COLO668 (cell line): ENCODE measurements around the gene RNF121.
"Not testable (repeated sequence)": the region's sequence is repeated elsewhere in the genome, so short reads cannot be mapped to it uniquely, and the experiment has no call there.

Experiments used
- DNase-seq: peaks from one replicate; lab custom pipeline; 2025; ENCODE audit not compliant: unreplicated experiment; lab: John Stamatoyannopoulos, UW

Gene RNF121

GRCh38 chr11:71928737-71929443 lies at the start of gene RNF121:
TSS of gene RNF121 (plus strand) at chr11:71929046. CDS start at chr11:71929062, 16 bp downstream.
- peak; percentile 93 for DNase-seq

DNA sequence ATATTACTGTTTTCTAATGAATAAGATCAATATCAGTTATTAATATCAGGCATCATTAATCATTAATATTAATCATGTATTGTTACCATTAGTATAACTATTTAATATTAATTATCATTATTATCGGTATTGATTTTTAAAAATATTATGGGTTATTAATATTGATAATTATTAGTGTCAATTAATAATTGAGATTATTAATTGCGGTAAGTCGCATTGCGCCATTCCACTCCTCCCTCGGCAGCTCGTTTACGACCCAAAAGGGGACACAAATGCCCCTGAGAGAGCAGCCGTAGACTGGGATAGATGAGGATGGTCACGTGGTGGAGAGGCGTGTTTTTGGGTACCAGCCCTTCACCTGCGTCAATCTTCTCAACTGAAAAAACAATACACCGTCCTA lies 43.0 kb upstream of the RNF121 start:
- DNase-seq, result not testable (repeated sequence)

DNA sequence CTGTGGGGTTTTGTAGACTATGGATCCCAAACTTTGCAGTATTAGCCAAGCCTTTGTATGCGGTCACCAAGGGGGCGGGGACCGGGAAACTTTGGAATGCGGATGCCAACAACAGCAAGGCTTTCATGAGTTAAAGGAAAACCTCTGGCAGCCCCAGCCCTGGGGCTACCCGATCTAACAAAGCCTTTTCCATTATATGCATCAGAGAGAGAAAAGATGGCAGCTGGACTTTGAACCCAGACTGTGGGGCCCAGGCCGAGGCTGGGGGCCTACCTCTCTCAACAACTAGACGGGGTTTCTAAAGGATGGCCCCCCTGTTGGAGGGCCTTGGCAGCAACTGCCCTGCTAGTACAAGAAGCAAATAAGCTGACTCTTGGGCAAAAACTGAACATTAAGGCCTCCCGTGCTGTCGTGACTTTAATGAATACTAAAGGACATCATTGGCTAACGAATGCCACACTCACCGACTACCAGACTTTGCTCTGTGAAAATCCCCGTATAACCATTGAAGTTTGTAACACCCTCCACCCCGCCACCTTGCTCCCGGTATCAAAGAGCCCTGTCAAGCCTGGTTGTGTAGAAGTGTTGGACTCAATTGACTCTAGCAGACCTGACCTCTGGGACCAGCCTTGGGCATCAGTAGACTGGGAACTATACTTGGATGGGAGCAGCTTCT lies 40.4 kb upstream of the RNF121 start:
- DNase-seq, result not testable (repeated sequence)

DNA sequence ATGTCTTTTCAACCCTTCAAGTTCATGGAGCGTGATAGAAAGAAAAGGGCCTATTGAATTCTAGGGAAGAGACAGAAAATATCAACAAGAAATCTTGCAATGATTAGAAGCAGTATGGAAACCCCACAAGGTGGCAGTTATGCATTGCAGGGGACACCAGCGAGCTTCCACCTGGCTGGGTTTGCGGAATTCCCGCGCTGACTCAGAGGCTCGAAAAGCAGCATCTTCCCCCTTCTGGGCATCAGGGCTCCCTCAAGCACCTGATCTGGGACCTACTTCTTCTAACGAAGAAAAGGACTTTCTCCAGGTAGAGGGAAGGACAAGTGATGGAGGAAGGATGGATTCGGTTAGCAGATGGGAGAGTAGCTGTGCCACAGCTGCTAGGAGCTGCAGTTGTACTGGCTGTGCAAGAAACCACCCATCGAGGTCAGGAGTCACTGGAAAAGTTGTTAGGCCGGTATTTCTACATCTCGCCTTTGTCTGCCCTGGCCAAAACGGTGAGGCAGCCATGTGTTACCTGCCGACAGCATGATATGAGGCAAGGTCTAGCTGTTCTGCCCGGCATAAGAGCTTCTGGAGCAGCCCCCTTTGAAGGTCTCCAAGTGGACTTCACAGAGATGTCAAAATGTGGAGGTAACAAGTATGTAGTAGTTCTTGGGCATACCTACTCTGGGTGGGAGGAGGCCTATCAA lies 39.5 kb upstream of the RNF121 start:
- DNase-seq, result not testable (repeated sequence)

GRCh38 chr11:71895961-71896360 lies 32.9 kb upstream of the RNF121 start:
- no peak for DNase-seq

- not testable (repeated sequence) for DNase-seq
These were observed 27.7 kb upstream of the RNF121 start for GRCh38 chr11:71901137-71901536.

DNA sequence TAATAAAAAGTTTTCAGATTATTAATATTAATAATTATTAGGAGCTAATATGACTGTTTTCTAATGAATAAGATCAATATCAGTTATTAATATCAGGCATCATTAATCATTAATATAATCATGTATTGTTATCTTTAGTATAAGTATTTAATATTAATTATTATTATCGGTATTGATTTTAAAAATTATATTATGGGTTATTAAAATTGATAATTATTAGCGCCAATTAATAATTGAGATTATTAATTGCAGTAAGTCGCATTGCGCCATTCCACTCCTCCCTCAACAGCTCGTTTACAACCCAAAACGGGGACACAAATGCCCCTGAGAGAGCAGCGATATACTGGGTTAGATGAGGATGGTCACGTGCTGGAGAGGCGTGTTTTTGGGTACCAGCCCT lies 20.6 kb upstream of the RNF121 start:
- no peak for DNase-seq

DNA sequence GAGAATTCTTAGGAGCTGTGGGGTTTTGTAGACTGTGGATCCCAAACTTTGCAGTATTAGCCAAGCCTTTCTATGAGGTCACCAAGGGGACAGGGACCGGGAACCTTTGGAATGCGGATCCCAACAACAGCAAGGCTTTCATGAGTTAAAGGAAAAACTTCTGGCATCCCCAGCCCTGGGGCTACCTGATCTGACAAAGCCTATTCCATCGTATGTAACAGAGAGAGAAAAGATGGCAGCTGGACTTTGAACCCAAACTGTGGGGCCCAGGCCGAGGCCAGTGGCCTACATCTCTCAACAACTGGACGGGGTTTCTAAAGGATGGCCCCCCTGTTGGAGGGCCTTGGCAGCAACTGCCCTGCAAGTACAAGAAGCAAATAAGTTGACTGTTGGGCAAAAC lies 18.1 kb upstream of the RNF121 start:
- DNase-seq, result not testable (repeated sequence)

- DNase-seq, result not testable (repeated sequence)
These were observed 17.4 kb upstream of the RNF121 start for GRCh38 chr11:71911321-71911985.

DNA sequence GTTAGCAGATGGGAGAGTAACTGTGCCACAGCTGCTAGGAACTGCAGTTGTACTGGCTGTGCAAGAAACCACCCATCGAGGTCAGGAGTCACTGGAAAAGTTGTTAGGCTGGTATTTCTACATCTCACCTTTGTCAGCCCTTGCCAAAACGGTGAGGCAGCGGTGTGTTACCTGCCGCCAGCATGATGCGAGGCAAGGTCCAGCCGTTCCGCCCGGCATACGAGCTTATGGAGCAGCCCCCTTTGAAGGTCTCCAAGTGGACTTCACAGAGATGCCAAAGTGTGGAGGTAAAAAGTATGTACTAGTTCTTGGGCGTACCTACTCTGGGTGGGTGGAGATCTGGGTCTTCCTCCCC lies 16.9 kb upstream of the RNF121 start:
- DNase-seq, result not testable (repeated sequence)

DNA sequence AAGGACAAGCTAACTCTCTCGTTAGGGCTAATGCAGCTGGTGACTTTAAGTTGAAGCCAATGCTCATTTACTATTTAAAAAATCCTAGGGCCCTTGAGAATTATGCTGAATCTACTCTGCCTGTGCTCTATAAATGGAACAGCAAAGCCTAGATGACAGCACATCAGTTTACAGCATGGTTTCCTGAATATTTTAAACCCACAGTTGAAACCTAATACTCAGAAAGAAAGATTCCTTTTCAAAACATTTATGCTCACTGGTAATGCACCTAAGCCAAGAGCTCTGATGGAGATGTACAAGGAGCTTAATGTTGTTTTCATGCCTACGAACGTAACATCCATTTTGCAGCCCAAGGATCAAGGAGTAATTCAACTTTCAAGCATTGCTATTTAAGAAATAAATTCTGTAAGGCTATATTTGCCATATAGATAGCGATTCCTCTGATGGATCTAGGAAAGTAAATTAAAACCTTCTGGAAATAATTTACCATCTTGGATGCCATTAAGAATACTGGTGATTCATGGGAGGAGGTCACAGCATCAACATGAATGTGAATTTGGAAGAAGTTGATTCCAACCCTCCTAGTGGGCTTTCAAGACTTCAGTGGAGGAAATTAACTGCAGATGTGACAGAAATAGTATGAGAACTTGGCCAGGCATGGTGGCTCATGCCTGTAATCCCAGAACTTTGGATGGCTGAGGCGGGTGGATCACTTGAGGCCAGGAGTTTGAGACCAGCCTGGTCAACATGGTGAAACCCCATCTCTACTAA lies 14.9 kb upstream of the RNF121 start:
- no peak for DNase-seq

DNA sequence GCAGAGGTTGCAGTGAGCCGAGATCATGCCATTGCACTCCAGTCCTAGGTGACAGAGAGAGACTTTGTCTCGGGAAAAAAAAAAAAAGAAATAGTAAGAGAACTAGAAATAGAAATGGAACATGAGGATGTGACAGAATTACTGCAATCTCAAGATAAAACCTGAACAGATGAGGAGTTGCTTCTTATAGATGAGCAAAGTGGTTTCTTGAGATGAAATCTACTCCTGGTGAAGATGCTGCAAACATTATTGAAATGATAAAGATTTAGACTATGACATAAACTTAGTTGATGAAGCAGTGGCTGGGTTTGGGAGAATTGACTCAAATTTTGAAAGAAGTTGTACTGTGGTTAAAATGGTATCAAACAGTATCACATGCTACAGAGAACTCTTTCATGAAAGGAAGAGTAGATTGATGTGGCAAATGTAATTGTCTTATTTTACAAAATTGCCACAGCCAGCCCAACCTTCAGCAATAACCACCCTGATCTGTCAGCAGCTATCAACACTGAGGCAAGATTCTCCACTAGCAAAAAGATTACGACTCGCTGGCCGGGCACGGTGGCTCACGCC lies 14.1 kb upstream of the RNF121 start:
- no peak for DNase-seq

DNA sequence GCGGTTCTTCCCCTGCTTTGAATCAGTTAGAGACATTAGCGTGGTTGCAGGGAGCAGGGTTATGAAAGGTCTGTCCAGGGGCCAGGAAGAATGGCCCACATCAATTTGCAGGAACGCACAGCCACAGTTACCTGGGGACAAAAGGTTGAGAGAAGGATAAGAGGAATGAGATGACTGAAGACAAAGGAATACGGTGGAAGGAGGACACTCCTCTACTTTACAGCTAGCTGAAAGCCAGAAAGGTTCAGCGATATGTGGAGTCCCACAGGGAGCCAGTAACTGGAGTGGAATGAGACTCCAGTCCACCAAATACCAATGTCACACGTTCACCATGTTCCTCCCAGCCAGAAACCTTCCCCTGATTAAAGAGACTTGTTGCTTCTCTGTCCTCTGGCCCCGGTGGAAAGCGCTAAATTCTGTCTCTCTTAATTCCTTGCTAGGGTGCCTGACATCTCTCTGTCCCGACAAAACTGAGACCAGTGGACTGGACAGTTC lies 11.2 kb upstream of the RNF121 start:
- no peak for DNase-seq

DNA sequence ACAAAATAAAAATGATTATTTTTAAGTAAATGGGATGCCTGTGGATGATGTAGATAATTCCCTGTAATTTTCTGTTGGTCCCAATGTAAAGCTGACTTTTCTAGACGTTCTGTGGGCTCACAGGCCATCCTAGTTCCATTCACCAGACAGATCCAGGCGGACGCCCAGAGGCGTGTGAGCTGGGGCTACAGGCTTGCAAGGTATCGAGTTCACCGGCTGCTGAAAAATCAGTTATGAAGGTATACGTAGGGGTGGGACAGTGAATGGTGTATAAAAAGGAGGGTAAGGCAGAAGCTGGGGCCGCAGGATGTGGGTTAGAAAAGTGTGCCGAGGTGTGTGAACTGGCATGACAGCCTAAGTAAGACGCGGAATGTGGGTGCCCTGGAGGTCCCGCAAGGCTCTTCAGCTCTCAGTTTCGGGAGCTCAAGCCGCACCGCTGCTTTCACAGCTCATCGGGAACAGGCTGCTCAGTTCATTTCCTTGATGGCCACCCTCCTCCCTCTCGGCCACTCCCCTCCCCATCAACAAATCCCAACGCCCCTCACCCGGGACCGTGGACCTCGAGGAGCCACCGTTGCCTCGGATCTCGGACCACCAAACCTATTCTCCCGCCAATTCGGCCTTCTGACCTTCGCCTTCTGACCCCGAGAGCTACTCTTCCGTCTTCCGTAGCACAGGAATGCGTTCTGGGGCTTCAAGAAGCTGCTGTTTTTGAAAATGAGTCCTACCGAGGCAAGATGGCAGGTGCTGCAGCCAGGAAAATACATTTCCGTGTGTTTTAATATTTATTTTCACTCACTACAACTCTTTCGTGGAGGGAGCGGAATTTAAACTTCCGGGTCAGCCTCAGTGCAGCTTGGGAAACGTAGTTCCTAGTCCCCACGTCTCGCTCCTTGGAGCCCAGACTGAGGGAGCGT lies 768 bp upstream of the RNF121 start, which contains the start of gene XNDC1N:
TSS of gene XNDC1N (minus strand) at position 775 of the 917 bp plus-strand sequence. CDS start 5,241 bp downstream, outside the sequence.
- peak; percentile 83 for DNase-seq

DNA sequence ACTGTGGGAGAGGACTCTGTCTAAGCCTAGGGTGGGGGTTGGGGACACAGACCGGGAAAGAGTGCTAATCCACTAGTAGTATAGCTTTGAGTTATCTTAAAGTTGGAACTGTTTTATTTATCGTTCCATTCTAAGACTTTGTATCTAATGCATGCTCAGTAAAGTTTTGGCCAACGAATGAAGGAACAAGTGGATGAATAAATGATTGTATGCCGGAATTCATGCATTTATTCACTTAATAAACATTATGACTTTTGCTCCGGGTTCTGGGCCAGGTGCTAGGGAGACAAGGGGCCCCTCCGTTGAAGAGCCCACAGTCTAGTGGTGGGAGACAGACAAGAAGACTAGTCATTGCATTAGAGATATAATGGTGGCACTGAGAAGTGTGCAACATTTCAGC lies 645 bp downstream of the RNF121 start:
- DNase-seq, result no peak

- no peak for DNase-seq
These were observed 1.9 kb downstream of the RNF121 start for GRCh38 chr11:71930556-71931244.

DNA sequence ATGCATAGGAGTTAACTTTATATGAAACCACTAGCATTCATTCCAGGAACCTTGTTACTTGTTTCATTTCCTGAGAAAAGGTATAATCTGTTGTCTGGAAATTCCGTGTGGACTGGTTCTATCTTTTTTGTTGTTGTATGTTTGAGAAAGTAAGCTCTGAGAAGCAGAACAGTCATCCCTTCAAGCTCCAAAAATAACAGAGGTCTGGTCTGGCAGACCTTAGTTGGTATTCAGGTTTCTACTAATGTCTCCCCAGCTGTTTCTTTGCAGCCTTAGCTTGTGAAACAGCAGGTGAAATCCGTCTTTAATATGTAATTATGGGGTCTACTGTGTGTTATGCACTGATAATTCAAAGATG lies 2.4 kb downstream of the RNF121 start:
- no peak for DNase-seq

DNA sequence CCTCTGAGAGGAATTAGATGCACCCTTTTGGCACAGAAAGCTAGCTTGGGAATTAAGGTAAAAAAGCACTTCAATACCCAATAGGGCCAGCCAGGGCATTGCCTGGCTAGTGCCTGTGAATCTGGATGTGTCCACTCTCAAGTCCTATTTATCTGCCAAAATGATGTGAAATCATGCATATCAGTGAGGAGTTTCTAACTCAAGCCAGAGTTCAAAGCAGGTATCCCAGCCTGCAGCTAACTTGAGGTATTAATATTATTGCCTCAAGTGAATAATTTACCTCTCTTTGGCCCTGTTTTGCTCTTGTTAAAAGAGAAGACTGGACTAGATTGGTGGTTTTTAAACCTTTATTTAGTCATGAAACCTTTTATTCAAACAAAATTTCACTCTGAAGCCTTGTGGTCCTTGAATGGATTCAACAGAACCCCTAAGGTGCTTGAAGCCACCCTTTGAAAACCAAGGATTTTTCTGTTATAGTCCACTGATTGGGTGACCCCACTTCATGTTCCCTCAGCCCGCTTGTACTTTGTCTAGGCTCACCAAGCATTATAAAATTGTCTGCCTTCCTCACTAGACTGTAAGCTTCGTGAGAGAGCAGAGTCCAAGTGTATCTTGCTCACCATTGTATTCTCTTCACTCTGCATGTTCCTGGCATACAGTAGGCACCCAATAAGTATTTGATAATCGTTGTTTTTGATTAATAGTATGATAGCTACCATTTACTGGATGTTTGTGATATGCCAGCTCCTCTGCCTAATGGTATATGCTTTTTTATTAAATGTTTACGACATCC lies 4.5 kb downstream of the RNF121 start:
- DNase-seq, result no peak
